RWPE2 (cell line): ENCODE results near the gene PLGRKT.
A peak's percentile ranks its signal among the peaks of the same experiment; 100 is the strongest.

Experiments
- ATAC-seq: fragments of 200-7000 bp; cut with Tn5 transposase; 3 replicates; pipeline ENCODE4 v1.9.1; 2021; ENCODE audit warnings: low read depth
- DNase-seq: peaks from one replicate; pipeline ENCODE4 v3.0.0-alpha.2; 2020; ENCODE audit warnings: low spot score
- H3K27ac ChIP-seq: fragments of 450-650 bp; 2 replicates; pipeline ENCODE4 v1.5.1; 2017; ENCODE audit warnings: mild to moderate bottlenecking; ENCODE audit not compliant: poor library complexity, severe bottlenecking
- H3K27me3 ChIP-seq: fragments of 250-450 bp; sonication (Bioruptor Pico); 2 replicates; pipeline ENCODE4 v1.5.1; 2021; ENCODE audit warnings: mild to moderate bottlenecking, moderate library complexity; ENCODE audit not compliant: insufficient read depth, poor library complexity, severe bottlenecking
- H3K36me3 ChIP-seq: fragments of 250-450 bp; sonication (Bioruptor Pico); 2 replicates; pipeline ENCODE4 v1.5.1; 2020; ENCODE audit warnings: low read depth, mild to moderate bottlenecking, moderate library complexity
- H3K4me1 ChIP-seq: fragments of 250-450 bp; sonication (Bioruptor Pico); 2 replicates; pipeline ENCODE4 v1.5.1; 2021; ENCODE audit warnings: mild to moderate bottlenecking, moderate library complexity; ENCODE audit not compliant: insufficient read depth, poor library complexity, severe bottlenecking
- H3K4me3 ChIP-seq: fragments of 250-450 bp; sonication (Bioruptor Pico); 2 replicates; pipeline ENCODE4 v1.5.1; 2021; ENCODE audit warnings: mild to moderate bottlenecking, moderate library complexity; ENCODE audit not compliant: severe bottlenecking
- H3K9me3 ChIP-seq: fragments of 250-450 bp; sonication (Bioruptor Pico); 2 replicates; pipeline ENCODE4 v1.5.1; 2021; ENCODE audit warnings: mild to moderate bottlenecking, moderate library complexity; ENCODE audit not compliant: severe bottlenecking
- TF ChIP-seq, protein P1 (sequence below): fragments of 450-650 bp; IDR thresholded peaks from one replicate; pipeline ENCODE4 v1.5.1; 2017; ENCODE audit warnings: mild to moderate bottlenecking, moderate library complexity; ENCODE audit not compliant: poor library complexity, severe bottlenecking

PLGRKT gene, protein sequence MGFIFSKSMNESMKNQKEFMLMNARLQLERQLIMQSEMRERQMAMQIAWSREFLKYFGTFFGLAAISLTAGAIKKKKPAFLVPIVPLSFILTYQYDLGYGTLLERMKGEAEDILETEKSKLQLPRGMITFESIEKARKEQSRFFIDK

DNA sequence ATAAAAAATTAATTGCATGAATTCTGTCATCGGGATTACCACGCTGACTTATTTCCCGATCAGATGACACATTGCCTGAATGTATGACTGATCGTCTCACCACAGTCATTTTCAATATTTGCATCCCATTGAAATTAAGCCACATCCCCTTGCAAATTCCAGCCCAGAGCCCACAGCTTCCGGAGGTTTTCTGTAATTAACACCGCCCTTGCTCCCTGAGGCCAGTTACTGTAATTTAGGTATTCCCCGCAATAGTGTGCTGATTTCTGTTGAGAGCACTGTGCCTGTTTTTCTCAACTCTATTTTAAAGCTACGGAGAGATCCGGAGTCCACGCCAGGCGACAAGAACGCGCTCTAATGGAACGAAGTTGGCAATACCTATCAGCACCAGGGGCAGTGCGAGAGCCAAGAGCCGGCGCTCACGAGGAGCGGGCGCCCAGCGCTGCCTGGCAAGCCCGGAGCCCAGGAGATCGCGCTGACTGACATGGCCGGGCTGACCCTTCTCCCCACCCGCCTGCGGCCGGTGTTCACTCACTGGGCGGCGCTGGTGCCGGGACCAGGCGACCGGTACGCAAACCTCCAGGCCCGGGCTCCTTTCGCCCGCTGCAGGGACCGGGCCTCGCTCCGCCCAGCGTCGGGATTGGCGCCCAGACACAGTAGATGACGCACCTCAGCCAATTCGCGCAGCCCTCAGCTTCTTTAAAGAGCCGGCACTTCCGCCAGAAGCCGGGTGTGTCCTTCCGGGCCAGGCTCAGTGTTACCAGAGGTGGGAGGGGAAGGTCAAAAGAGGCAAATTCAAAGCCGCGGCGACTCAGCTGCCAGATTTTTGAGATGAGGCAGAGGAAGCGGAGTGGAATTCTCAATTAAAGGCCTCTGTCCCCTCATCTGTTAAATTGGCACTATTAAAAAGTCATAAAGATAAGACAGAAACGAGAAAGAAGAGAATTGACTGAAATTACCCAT is at the start of gene PLGRKT:
Gene PLGRKT, minus strand, starts transcription at position 672 of the 963 bp plus-strand sequence. CDS start 5,948 bp downstream, outside the sequence.
- H3K36me3 ChIP-seq: peaks cover 14% of the 10 kb centered on the region
- no peaks in the 10 kb centered on the region for H3K9me3 ChIP-seq
- peaks cover 14% of the 10 kb centered on the region for H3K4me1 ChIP-seq
- H3K27ac ChIP-seq: peak within 1 kb of the TSS; percentile 86
- ATAC-seq (peak; percentile 95), DNase-seq (peak; percentile 88)
- peak within 1 kb of the TSS; percentile 44 for H3K4me3 ChIP-seq
- H3K27me3 ChIP-seq: no peaks in the 10 kb centered on the region
- TF ChIP-seq, protein P1, sequence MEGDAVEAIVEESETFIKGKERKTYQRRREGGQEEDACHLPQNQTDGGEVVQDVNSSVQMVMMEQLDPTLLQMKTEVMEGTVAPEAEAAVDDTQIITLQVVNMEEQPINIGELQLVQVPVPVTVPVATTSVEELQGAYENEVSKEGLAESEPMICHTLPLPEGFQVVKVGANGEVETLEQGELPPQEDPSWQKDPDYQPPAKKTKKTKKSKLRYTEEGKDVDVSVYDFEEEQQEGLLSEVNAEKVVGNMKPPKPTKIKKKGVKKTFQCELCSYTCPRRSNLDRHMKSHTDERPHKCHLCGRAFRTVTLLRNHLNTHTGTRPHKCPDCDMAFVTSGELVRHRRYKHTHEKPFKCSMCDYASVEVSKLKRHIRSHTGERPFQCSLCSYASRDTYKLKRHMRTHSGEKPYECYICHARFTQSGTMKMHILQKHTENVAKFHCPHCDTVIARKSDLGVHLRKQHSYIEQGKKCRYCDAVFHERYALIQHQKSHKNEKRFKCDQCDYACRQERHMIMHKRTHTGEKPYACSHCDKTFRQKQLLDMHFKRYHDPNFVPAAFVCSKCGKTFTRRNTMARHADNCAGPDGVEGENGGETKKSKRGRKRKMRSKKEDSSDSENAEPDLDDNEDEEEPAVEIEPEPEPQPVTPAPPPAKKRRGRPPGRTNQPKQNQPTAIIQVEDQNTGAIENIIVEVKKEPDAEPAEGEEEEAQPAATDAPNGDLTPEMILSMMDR: peak; percentile 27

DNA sequence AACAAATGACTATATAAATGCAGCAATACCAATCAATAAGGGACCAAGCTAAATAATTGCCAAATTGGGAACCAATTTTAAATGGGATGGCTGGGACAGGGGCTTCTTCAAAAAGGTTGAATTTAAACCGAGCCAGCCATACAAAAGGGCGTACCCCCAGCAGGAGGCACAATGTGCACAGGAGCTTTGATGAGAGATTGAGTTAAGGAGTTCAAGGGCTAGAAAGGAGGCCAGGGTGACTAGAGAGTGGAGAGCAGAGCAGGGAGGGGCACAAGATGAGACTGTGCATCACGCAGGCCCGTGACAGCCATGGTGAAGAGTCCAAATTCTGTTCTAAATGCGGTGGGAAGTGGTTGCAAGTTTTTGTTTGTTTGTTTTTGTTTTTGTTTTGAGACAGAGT is 49.3 kb upstream of the PLGRKT start:
- Histone ChIP-seq H3K27me3 (no peaks in the 10 kb centered on the region), H3K27ac (no peak overlapping the region), H3K36me3 (no peaks in the 10 kb centered on the region), H3K4me3 (no peak overlapping the region), H3K4me1 (no peaks in the 10 kb centered on the region), H3K9me3 (no peaks in the 10 kb centered on the region)
- no peak for DNase-seq
- no peak for ATAC-seq
- TF ChIP-seq, protein P1: no peak

DNA sequence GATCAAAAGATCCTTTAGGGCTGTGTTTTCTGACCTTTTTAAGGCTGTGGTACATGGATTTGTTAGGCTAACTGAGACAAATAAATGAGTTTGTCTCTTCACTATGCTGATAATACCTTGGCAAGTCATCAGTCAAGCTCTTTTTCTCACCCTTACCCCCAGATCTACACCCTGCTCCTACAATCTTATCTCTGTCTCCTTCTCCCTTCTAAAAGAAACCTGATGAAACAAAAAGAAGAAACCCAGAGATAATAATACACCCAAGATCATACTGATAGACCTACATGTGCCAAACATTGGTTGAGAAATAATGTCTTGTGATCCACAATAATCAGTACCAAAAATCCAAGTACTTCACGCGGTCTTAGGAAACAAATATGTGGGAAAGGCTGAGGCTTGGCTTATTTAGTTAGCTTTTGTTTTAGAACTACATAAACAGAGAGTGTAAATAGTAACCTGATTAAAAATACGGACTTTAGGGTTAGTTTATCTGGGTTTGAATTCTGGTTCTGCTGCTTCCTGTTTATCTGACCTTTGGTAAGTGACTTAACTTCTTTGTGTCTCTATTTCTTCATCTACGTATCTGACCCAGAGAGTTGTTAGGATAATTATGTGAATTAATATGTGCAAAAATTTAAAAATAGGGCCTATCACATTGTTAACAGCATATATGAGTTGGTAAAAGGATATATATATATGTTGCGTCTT is 47.8 kb upstream of the PLGRKT start:
- H3K4me1 ChIP-seq: no peaks in the 10 kb centered on the region
- H3K4me3 ChIP-seq: no peak overlapping the region
- H3K36me3 ChIP-seq: no peaks in the 10 kb centered on the region
- ATAC-seq (no peak), DNase-seq (no peak)
- no peaks in the 10 kb centered on the region for H3K27me3 ChIP-seq
- H3K9me3 ChIP-seq: no peaks in the 10 kb centered on the region
- H3K27ac ChIP-seq: no peak overlapping the region
- TF ChIP-seq, protein P1: no peak

DNA sequence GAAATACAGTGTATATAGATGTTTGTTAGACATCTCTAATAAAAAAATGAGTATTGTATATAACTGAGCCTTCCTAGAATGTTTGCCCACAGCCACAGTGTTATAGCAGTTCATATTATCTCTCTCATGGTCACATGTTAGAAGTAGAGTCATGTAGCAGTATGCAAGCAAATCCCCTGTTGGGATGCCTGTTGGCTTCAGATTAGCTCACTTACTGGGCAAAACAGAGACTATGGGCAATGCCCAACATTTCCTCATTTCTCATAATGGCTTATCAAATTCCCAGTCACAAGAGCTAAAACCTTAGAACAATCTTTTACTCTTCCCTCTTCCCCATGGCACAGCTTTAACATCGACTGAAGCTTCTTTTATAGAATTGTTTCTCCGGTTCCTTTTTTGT is 45.6 kb upstream of the PLGRKT start:
- Histone ChIP-seq H3K27ac (no peak overlapping the region), H3K4me3 (no peak overlapping the region), H3K4me1 (no peaks in the 10 kb centered on the region), H3K9me3 (no peaks in the 10 kb centered on the region), H3K27me3 (no peaks in the 10 kb centered on the region), H3K36me3 (no peaks in the 10 kb centered on the region)
- no peak for DNase-seq
- TF ChIP-seq, protein P1: no peak
- ATAC-seq: no peak
